ENCODE data around the gene RGS12.

The RGS12 gene

DNA sequence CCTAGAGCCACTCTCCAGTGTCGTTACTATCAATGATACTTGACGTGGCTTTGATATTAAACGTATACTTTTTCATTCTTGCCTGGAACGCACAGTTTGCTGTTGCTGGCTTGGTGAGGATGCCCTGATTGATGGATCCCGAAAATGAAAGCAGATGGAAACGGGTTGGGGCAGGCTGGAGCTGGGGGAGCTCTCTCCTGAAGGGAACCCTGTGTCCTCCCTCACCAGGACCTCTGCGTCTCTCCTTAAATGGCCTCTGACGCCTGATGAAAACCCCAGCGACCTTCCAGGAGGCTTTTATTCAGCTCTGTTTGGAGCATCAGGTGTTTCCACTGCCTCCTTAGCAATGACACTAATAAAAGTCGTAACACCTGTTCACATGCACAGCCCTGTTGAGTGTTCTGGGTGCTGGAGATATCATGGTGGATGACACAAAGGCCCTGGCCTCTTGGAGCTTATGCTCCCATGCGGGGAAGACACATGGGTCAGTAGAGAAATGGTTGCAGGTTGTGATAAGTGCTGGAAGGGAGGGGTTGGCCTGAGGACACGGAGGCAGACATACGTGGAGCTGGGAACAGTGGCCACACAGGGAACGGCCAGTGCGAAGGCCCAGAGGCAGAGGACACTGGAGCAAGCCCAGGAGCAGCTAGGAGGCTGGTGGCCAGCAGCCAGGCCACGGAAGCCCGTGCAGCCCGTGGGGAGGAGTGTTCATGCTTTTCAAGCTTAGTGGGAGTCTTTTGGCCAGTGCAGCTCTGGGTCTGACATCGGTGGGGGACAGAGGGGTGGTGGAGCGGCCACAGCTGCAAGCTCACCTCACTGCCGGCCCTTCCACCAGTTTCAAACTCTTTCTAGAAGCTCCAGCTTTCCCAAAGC, 36.4 kb upstream of the RGS12 start:
- Histone ChIP-seq H3K4me3 (ENCODE audit: control insufficient read depth in 1 of 7, extremely low read depth in 1 of 7, insufficient read depth in 4 of 7, low read depth in 2 of 7, low read length in 6 of 7) (no peak overlapping the region), H3K36me3 (ENCODE audit: control insufficient read depth in 4 of 4, insufficient read depth in 4 of 4, low read length in 3 of 4) (no peaks in the 10 kb centered on the region), H3K4me1 (ENCODE audit: control extremely low read depth in 1 of 4, control insufficient read depth in 4 of 4, insufficient read depth in 4 of 4, low read length in 3 of 4) (no peaks in the 10 kb centered on the region), H3K9me3 (ENCODE audit: control extremely low read depth in 1 of 5, control insufficient read depth in 4 of 5, insufficient read depth in 2 of 5, low read depth in 1 of 5, low read length in 4 of 5) (no peaks in the 10 kb centered on the region), H3K27ac (ENCODE audit: insufficient read depth in 1 of 2, low read depth in 1 of 2, low read length in 2 of 2, poor library complexity in 1 of 2, severe bottlenecking in 2 of 2) (no peak overlapping the region), H3K27me3 (replicated peaks in 2 of 5; ENCODE audit: control insufficient read depth in 4 of 5, insufficient read depth in 5 of 5, low read length in 4 of 5) (no peaks in the 10 kb centered on the region)
- 95% methylated on average over 21 of the region's 21 CpGs for WGBS (ENCODE audit: insufficient coverage)
- POLR2A ChIA-PET = no interaction called here
- CTCF ChIA-PET = interaction anchor here (0.9 kb wide), 2 partner anchors 8 to 42 kb away, joined by 3 to 4 read pairs; partner anchors contain the start of gene MSANTD1
- DNase-seq = no peak

DNA sequence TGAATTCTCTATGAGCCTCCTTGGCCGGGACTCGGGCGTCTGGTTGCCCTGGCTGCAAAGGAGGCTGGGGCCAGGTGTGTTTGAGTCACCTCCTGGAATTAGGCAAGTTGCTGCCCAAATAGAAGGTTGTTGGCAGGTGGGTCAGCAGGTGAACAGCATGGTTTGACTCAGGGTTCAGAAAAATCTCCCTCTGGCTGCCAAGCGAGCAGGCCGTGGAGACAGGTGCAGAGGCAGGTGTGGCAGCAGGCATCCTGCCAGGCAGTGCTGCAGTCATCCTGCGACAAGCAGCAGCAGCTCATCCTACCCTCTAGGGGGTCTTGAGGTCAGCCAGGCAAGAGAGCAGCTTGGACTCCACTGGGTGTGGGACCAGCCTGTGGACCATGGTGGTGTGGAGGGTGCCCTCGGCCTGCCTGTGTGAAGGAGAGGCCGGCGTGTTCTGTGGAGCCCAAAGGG, 35.7 kb upstream of the RGS12 start:
- CTCF ChIA-PET = interaction anchor here (0.9 kb wide), 2 partner anchors 9 to 43 kb away, joined by 3 to 4 read pairs; partner anchors contain the start of gene MSANTD1
- H3K4me3 ChIP-seq (ENCODE audit: control insufficient read depth in 1 of 7, extremely low read depth in 1 of 7, insufficient read depth in 4 of 7, low read depth in 2 of 7, low read length in 6 of 7) = no peak overlapping the region
- no peak for DNase-seq
- H3K27me3 ChIP-seq (replicated peaks in 2 of 5; ENCODE audit: control insufficient read depth in 4 of 5, insufficient read depth in 5 of 5, low read length in 4 of 5) = no peaks in the 10 kb centered on the region
- WGBS (ENCODE audit: insufficient coverage) = 100% methylated on average over 4 of the region's 9 CpGs
- no peaks in the 10 kb centered on the region for H3K9me3 ChIP-seq (ENCODE audit: control extremely low read depth in 1 of 5, control insufficient read depth in 4 of 5, insufficient read depth in 2 of 5, low read depth in 1 of 5, low read length in 4 of 5)
- POLR2A ChIA-PET = no interaction called here
- no peaks in the 10 kb centered on the region for H3K36me3 ChIP-seq (ENCODE audit: control insufficient read depth in 4 of 4, insufficient read depth in 4 of 4, low read length in 3 of 4)
- no peaks in the 10 kb centered on the region for H3K4me1 ChIP-seq (ENCODE audit: control extremely low read depth in 1 of 4, control insufficient read depth in 4 of 4, insufficient read depth in 4 of 4, low read length in 3 of 4)
- H3K27ac ChIP-seq (ENCODE audit: insufficient read depth in 1 of 2, low read depth in 1 of 2, low read length in 2 of 2, poor library complexity in 1 of 2, severe bottlenecking in 2 of 2) = no peak overlapping the region

DNA sequence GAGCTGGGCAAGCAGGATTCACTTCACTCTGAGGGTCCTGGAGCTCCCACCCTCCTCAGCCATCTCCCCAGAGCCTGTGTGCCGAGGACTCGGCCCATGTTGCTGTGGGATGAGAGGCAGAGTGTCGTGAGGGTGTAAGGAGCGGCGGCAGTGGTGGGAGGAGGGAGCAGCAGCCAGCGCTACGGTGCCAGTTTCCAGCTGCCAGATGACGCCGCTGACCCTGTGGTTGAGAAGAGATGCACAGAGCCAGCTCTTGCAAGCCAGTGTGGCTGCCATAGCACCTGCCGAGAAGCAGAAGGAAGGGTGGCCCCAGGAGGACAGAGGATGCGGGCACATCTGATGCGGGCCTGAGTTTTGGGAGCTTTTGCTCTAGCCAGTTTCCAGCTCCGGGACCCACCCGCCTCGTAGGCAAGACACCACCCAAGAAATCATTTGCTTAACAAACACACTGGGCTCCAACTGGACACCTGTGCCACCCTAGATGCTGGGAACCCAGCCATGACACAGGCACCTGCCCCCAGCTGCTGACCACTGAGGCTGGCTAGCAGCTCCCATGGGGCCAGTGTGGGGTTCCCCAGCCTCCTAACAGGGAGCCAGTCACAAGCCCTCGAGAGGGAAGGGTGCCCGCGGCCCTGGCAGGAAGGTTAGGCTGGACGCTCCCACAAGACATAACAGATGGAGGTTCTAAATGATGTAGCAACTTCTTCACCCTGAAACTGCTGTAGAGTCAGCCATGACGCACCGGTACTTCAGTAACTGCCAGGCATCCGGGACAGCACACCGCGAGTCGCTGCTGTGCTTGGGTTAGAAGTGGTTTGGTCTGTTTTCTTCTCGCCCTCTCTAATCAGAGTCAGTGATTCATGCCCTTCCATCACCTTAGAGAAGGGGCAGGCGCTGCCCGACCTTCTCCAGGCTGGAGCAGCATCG, 35.0 kb upstream of the RGS12 start:
- H3K36me3 ChIP-seq (ENCODE audit: control insufficient read depth in 4 of 4, insufficient read depth in 4 of 4, low read length in 3 of 4) = no peaks in the 10 kb centered on the region
- ChIA-PET CTCF (no interaction called here), POLR2A (no interaction called here)
- H3K27ac ChIP-seq (ENCODE audit: insufficient read depth in 1 of 2, low read depth in 1 of 2, low read length in 2 of 2, poor library complexity in 1 of 2, severe bottlenecking in 2 of 2) = no peak overlapping the region
- 92% methylated on average over 28 of the region's 29 CpGs for WGBS (ENCODE audit: insufficient coverage)
- H3K9me3 ChIP-seq (ENCODE audit: control extremely low read depth in 1 of 5, control insufficient read depth in 4 of 5, insufficient read depth in 2 of 5, low read depth in 1 of 5, low read length in 4 of 5) = no peaks in the 10 kb centered on the region
- H3K4me3 ChIP-seq (ENCODE audit: control insufficient read depth in 1 of 7, extremely low read depth in 1 of 7, insufficient read depth in 4 of 7, low read depth in 2 of 7, low read length in 6 of 7) = no peak overlapping the region
- peaks cover 0 to 4% (median 0%) of the 10 kb centered on the region in 5 experiments for H3K27me3 ChIP-seq (replicated peaks in 2 of 5; ENCODE audit: control insufficient read depth in 4 of 5, insufficient read depth in 5 of 5, low read length in 4 of 5)
- DNase-seq = no peak
- no peaks in the 10 kb centered on the region for H3K4me1 ChIP-seq (ENCODE audit: control extremely low read depth in 1 of 4, control insufficient read depth in 4 of 4, insufficient read depth in 4 of 4, low read length in 3 of 4)

DNA sequence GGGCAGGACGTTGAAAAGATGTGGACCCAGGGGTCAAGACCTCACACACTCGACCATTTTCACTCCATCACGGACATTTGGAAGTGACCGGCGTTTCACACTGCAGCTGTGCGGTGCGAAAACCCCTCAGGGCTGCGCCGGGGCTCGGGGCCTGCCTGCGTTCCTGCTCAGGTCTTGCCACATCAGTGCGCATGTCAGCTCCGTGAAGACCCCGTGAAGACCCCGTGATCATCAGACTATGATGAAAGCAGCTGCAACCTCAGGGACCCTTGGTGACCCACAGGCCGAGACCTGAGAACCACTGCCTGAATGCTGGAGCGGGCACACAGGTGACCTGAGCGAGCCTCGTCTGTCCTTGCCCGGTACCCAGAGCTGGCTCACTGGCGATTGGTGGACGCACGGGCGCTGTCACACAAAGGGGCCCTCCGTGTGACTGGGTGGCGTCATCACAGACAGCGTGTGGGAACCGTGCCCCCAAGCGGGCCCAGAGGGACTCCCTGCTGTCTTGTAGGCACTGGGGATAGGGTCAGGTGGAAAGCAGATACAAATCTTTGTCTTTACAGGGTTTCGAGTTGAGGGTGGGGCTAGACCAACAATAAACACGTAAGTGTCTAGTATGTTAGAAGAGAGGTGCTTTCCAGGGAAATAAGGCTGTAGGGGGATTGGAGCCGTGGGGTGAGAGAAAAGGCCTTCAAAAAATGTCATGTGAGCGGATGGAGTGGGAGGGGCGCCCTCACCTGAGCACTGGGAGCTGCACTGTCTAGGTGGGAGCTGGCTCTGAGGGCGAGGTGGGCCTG, 31.2 kb upstream of the RGS12 start:
- CTCF ChIA-PET = no interaction called here
- 97% methylated on average over 35 of the region's 35 CpGs for WGBS (ENCODE audit: insufficient coverage)

DNA sequence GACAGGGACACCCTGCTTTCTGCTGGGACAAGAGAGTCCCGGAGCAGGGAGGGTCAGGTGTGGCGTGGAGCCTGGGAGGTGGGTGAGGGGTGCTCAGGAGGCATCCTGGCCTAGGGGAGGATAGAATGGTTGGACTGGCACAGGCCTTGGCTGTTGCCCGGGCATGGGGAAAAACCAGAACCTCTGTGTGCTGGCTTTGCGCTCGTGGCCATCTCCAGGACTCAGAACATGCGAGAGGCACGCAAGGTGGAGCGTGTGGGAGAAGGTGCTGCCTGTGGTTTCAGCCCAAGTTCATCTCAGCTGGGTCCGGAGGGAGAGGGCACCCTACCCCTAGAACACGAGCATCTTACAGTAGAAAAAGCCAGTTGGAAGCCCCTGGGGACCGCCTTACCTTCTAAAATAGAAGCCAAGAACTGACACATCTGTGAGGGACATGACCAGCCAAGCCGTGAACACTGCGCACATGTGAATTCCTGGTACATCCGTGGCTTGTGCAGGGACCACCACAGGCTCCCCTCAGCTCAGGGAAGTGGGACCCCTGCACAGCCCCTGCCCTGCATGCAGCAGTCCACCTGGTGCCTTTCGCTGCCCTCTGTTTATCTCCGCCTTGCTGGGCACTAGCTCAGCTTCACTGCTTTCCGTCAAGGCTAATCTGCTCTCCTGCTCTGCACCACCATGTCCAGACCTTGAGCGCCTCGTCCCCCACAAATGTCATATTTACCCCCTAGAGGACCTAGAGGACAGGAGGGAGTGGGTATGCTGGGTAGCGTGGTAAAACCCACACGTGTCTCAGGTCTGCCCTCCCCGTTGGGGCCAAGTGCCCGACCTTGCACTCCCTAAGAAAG, 30.4 kb upstream of the RGS12 start:
- H3K27me3 ChIP-seq (replicated peaks in 2 of 5; ENCODE audit: control insufficient read depth in 4 of 5, insufficient read depth in 5 of 5, low read length in 4 of 5) = peaks cover 0 to 6% (median 0%) of the 10 kb centered on the region in 5 experiments
- no peak for DNase-seq
- H3K4me3 ChIP-seq (ENCODE audit: control insufficient read depth in 1 of 7, extremely low read depth in 1 of 7, insufficient read depth in 4 of 7, low read depth in 2 of 7, low read length in 6 of 7) = no peak overlapping the region
- no peaks in the 10 kb centered on the region for H3K4me1 ChIP-seq (ENCODE audit: control extremely low read depth in 1 of 4, control insufficient read depth in 4 of 4, insufficient read depth in 4 of 4, low read length in 3 of 4)
- no peak overlapping the region for H3K27ac ChIP-seq (ENCODE audit: insufficient read depth in 1 of 2, low read depth in 1 of 2, low read length in 2 of 2, poor library complexity in 1 of 2, severe bottlenecking in 2 of 2)
- WGBS (ENCODE audit: insufficient coverage) = 92% methylated on average over 17 of the region's 23 CpGs
- ChIA-PET POLR2A (no interaction called here), CTCF (interaction anchor here (0.9 kb wide), 1 partner anchor 14 kb away, joined by 4 read pairs; no protein-coding TSS in a partner anchor)
- no peaks in the 10 kb centered on the region for H3K36me3 ChIP-seq (ENCODE audit: control insufficient read depth in 4 of 4, insufficient read depth in 4 of 4, low read length in 3 of 4)
- H3K9me3 ChIP-seq (ENCODE audit: control extremely low read depth in 1 of 5, control insufficient read depth in 4 of 5, insufficient read depth in 2 of 5, low read depth in 1 of 5, low read length in 4 of 5) = no peaks in the 10 kb centered on the region

More for the DNA sequence above, 31.2 kb upstream of the RGS12 start:
- Histone ChIP-seq H3K4me3 (ENCODE audit: control insufficient read depth in 1 of 7, extremely low read depth in 1 of 7, insufficient read depth in 4 of 7, low read depth in 2 of 7, low read length in 6 of 7) (no peak overlapping the region), H3K27me3 (replicated peaks in 2 of 5; ENCODE audit: control insufficient read depth in 4 of 5, insufficient read depth in 5 of 5, low read length in 4 of 5) (peaks cover 0 to 6% (median 0%) of the 10 kb centered on the region in 5 experiments), H3K9me3 (ENCODE audit: control extremely low read depth in 1 of 5, control insufficient read depth in 4 of 5, insufficient read depth in 2 of 5, low read depth in 1 of 5, low read length in 4 of 5) (no peaks in the 10 kb centered on the region), H3K36me3 (ENCODE audit: control insufficient read depth in 4 of 4, insufficient read depth in 4 of 4, low read length in 3 of 4) (no peaks in the 10 kb centered on the region), H3K27ac (ENCODE audit: insufficient read depth in 1 of 2, low read depth in 1 of 2, low read length in 2 of 2, poor library complexity in 1 of 2, severe bottlenecking in 2 of 2) (no peak overlapping the region), H3K4me1 (ENCODE audit: control extremely low read depth in 1 of 4, control insufficient read depth in 4 of 4, insufficient read depth in 4 of 4, low read length in 3 of 4) (no peaks in the 10 kb centered on the region)
- no peak for DNase-seq
- POLR2A ChIA-PET = no interaction called here

Measured in common myeloid progenitor, CD34-positive (primary cell).